HEK293T (cell line): ENCODE measurements around the gene EME2.
"Not testable (repeated sequence)": the region's sequence is repeated elsewhere in the genome, so short reads cannot be mapped to it uniquely, and the experiment has no call there.

Experiments
- CTCF ChIA-PET: fragments of 350-600 bp; formaldehyde crosslinking; extraction: SDS; loops from one replicate; lab custom pipeline; 2021; ENCODE audit warnings: antibody characterized with exemption, inconsistent platforms; lab: Yijun Ruan, JAX
- POLR2A ChIA-PET: fragments of 350-600 bp; formaldehyde crosslinking; extraction: SDS; loops from one replicate; lab custom pipeline; 2020; ENCODE audit warnings: antibody characterized with exemption, inconsistent platforms; lab: Yijun Ruan, JAX
- DNase-seq: peaks from one replicate; pipeline ENCODE4 v3.0.0; 2012; ENCODE audit warnings: mixed read lengths; ENCODE audit errors: extremely low spot score
- ARNT ChIP-seq: fragments of 450-650 bp; IDR thresholded peaks from 2 replicates; pipeline ENCODE4 v1.6.1; 2017; ENCODE audit warnings: mild to moderate bottlenecking
- BHLHE40 ChIP-seq: fragments of 450-650 bp; IDR thresholded peaks from 2 replicates; pipeline ENCODE4 v1.6.1; 2016; ENCODE audit warnings: mild to moderate bottlenecking, moderate library complexity, borderline replicate concordance
- CTBP1 ChIP-seq: fragments of 450-650 bp; IDR thresholded peaks from 2 replicates; pipeline ENCODE4 v1.6.1; 2016; ENCODE audit warnings: borderline replicate concordance
- ELF4 ChIP-seq: fragments of 450-650 bp; IDR thresholded peaks from 2 replicates; pipeline ENCODE4 v1.6.1; 2017; ENCODE audit warnings: antibody characterized with exemption
- FOXA1 ChIP-seq: fragments of 450-650 bp; IDR thresholded peaks from 2 replicates; pipeline ENCODE4 v1.6.1; 2016; ENCODE audit warnings: mild to moderate bottlenecking
- FOXK2 ChIP-seq: fragments of 450-650 bp; IDR thresholded peaks from 2 replicates; pipeline ENCODE4 v1.6.1; 2016; ENCODE audit warnings: mild to moderate bottlenecking
- FOXM1 ChIP-seq: fragments of 450-650 bp; IDR thresholded peaks from 2 replicates; pipeline ENCODE4 v1.6.1; 2017; ENCODE audit warnings: mild to moderate bottlenecking, borderline replicate concordance
- HDGF ChIP-seq: fragments of 450-650 bp; IDR thresholded peaks from 2 replicates; pipeline ENCODE4 v1.6.1; 2017; ENCODE audit warnings: antibody characterized with exemption, borderline replicate concordance
- L3MBTL2 ChIP-seq: fragments of 450-650 bp; conservative IDR thresholded peaks from 2 replicates; pipeline ENCODE4 v1.6.1; 2016; ENCODE audit warnings: mild to moderate bottlenecking
- LEF1 ChIP-seq: fragments of 450-650 bp; IDR thresholded peaks from 2 replicates; pipeline ENCODE4 v1.6.1; 2017; ENCODE audit warnings: mild to moderate bottlenecking, borderline replicate concordance
- NFRKB ChIP-seq: fragments of 450-650 bp; IDR thresholded peaks from 2 replicates; pipeline ENCODE4 v1.6.1; 2016; ENCODE audit warnings: mild to moderate bottlenecking, moderate library complexity
- SP1 ChIP-seq: fragments of 450-650 bp; IDR thresholded peaks from 2 replicates; pipeline ENCODE4 v1.6.1; 2017
- SUZ12 ChIP-seq: fragments of 450-650 bp; IDR thresholded peaks from 2 replicates; pipeline ENCODE4 v1.6.1; 2016; ENCODE audit warnings: mild to moderate bottlenecking
- TARDBP ChIP-seq: fragments of 450-650 bp; IDR thresholded peaks from 2 replicates; pipeline ENCODE4 v1.6.1; 2016
- ZNF384 ChIP-seq: fragments of 450-650 bp; IDR thresholded peaks from 2 replicates; pipeline ENCODE4 v1.6.1; 2016
- TF ChIP-seq, protein P1 (sequence below): fragments of 450-650 bp; IDR thresholded peaks from 2 replicates; pipeline ENCODE4 v1.6.1; 2016

EME2 gene

DNA sequence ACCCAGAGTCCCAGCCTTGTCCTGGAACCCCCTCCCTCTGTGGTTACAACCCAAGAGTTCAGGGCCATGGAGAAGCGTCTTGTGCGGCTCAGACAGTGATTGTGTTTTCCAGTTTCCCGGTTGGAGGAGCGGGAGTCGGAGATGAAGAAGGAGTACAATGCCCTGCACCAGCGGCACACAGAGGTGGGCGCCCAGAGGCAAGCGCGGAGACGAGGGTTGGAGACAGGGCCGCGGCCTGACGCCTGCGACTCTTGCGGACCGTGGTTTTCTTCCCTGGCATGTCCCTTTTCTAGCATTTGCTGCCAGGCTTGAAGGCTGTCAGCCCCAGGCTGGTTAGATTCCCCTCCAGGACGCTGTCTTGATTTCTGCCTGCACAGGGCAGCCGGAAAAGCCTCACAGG, 43.6 kb upstream of the EME2 start:
- POLR2A ChIA-PET: no interaction called here
- no peak for DNase-seq
- TF ChIP-seq FOXM1: no peak
- no peak for TF ChIP-seq SUZ12
- TF ChIP-seq NFRKB: no peak
- TF ChIP-seq SP1: no peak
- TF ChIP-seq CTBP1: no peak
- CTCF ChIA-PET: no interaction called here

DNA sequence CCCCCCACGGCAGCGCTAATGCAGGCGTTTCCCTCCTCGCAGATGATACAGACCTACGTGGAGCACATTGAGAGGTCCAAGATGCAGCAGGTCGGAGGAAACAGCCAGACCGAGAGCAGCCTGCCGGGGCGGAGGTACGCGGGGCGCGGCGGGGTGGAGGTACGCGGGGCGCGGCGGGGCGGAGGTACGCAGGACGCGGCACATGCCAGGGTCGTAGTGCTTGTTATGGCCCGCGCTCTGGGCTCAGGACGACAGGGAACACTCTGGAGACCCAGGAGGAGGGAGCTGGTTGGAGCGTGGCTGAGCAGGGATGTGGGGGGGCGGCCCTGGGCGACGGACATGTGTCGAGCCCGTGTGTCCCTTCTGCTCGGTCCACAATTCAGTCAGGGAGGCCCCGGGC, 43.2 kb upstream of the EME2 start:
- DNase-seq: no peak
- ChIA-PET CTCF (no interaction called here), POLR2A (no interaction called here)
- TF ChIP-seq SP1 (no peak), NFRKB (no peak), HDGF (no peak), L3MBTL2 (no peak), LEF1 (no peak), CTBP1 (no peak), SUZ12 (no peak), FOXA1 (no peak), TARDBP (no peak), BHLHE40 (no peak), FOXK2 (no peak), FOXM1 (no peak), ARNT (no peak), ZNF384 (no peak)
- TF ChIP-seq, protein P1, sequence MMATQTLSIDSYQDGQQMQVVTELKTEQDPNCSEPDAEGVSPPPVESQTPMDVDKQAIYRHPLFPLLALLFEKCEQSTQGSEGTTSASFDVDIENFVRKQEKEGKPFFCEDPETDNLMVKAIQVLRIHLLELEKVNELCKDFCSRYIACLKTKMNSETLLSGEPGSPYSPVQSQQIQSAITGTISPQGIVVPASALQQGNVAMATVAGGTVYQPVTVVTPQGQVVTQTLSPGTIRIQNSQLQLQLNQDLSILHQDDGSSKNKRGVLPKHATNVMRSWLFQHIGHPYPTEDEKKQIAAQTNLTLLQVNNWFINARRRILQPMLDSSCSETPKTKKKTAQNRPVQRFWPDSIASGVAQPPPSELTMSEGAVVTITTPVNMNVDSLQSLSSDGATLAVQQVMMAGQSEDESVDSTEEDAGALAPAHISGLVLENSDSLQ: no peak

DNA sequence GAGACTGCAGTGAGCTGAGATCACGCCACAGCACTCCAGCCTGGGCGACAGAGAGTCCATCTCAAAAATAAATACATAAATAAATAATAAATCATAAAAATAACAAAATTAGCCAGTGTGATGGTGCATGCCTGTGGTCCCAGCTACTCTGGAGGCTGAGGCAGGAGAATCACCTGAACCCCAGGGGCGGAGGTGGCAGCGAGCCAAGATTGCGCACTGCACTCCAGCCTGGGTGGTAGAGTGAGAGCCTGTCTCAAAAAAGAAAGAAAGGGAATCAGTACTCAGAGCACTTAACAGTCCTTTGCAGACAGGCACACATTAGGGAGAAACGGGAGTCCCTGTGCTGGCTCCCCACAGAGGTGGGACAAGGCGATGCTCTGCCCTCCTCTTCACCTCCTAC, 41.5 kb upstream of the EME2 start:
- DNase-seq: no peak
- ChIA-PET CTCF (no interaction called here), POLR2A (no interaction called here)
- TF ChIP-seq BHLHE40 (no peak), HDGF (no peak), FOXK2 (no peak), ELF4 (no peak), ARNT (no peak), NFRKB (no peak), TARDBP (no peak), ZNF384 (no peak)
- TF ChIP-seq, protein P1: no peak

DNA sequence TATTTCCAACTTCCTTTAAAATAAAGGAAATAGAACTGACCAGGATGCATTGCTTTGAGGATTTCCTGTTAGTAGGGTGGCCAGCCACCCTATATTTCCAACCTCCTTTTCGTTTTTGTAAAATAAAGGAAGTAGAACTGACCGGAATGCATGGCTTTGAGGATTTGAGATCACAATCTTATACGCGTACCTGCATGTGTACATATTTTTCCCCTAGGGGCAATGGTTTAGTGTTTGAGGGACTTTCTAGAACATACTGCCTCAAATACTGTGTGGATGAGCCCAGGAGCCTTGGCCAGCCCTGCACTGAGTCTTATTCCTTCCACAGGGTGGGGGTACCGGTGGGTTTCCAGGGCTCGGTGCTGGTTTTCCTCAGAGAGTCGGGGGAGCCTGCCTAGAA, 41.0 kb upstream of the EME2 start:
- ChIA-PET POLR2A (no interaction called here), CTCF (no interaction called here)
- DNase-seq: no peak
- no peak for TF ChIP-seq L3MBTL2
- TF ChIP-seq, protein P1: no peak
- TF ChIP-seq BHLHE40: no peak
- no peak for TF ChIP-seq CTBP1
- TF ChIP-seq HDGF: no peak
- TF ChIP-seq ZNF384: no peak
- no peak for TF ChIP-seq ELF4
- TF ChIP-seq ARNT: no peak
- no peak for TF ChIP-seq FOXM1
- TF ChIP-seq FOXK2: no peak
- no peak for TF ChIP-seq LEF1
- no peak for TF ChIP-seq FOXA1
- TF ChIP-seq NFRKB: no peak
- no peak for TF ChIP-seq SUZ12
- TF ChIP-seq TARDBP: no peak
- no peak for TF ChIP-seq SP1

DNA sequence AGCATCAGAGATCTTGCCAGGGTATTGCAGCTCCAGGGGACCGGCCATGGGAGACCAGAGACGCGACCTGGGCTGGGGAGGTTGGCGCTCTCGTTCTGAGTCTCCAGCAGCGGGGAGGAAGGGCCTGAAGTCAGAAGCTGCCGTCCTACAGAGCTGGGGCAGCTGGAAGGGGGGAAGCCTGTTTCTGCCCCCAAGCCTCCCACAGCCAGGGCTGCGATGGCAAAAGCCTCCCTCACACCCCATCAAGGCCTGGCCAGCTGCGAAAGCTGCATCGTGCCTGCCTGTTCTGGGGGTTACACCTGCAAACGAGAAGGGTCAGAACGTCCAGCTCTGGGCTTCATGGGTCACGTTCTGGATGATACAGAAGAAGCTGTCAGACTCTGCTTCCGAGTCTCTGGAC, 40.5 kb upstream of the EME2 start:
- CTCF ChIA-PET: no interaction called here
- no peak for DNase-seq
- TF ChIP-seq SUZ12 (no peak), BHLHE40 (no peak), HDGF (no peak), NFRKB (no peak), FOXK2 (no peak), FOXA1 (no peak), TARDBP (no peak), CTBP1 (no peak), LEF1 (no peak), SP1 (no peak), ARNT (no peak), L3MBTL2 (no peak), ELF4 (no peak), ZNF384 (no peak), FOXM1 (no peak)
- TF ChIP-seq, protein P1: no peak
- POLR2A ChIA-PET: interaction anchor here (1.3 kb wide), 1 partner anchor 120 kb away, joined by 3 read pairs; the partner anchor contains the start of genes CRAMP1 and IFT140

DNA sequence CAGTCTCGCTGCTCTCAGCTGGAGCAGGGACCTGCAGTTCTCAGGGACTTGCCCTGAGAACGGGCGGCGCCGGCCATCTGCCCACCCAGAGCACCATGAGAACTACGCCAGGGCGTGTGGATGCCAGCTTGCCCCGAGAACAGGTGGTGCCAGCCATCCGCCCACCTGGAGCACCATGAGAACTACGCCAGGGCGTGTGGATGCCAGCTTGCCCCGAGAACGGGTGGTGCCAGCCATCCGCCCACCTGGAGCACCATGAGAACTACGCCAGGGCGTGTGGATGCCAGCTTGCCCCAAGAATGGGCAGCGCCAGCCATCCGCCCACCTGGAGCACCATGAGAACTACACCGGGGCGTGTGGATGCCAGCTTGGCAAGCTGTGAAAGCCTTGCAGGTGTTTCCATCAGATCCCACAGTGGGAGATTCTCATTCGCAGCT, 40.0 kb upstream of the EME2 start:
- CTCF ChIA-PET, DNase-seq: not testable (repeated sequence)
- POLR2A ChIA-PET: interaction anchor here (1.3 kb wide), 1 partner anchor 121 kb away, joined by 3 read pairs; the partner anchor contains the start of genes CRAMP1 and IFT140
